Fibroblast of lung (primary cell): ENCODE data around the gene CHD9NB. TPM values are rescaled to one million over a fixed set of nuclear protein-coding genes. Genes with fewer than 3 reads are reported as not detected.

Experiments used
- DNase-seq, 2 donors: peaks; one replicate each; pipeline versions ENCODE4 v3.0.0 to v3.0.0-alpha.2; 2010; ENCODE audit warnings: low read depth in 2 of 2
- H2AFZ ChIP-seq: 2 replicates; pipeline ENCODE4 v1.5.1; 2012; ENCODE audit warnings: low read length, control low read depth, inconsistent platforms
- H3K27ac ChIP-seq: 2 replicates; pipeline ENCODE4 v1.5.1; 2011; ENCODE audit warnings: low read length, control low read depth; ENCODE audit not compliant: insufficient read depth
- H3K27me3 ChIP-seq: 2 replicates; pipeline ENCODE4 v1.5.1; 2011; ENCODE audit warnings: mild to moderate bottlenecking, low read length; ENCODE audit not compliant: control insufficient read depth, insufficient read depth
- H3K36me3 ChIP-seq: 2 replicates; pipeline ENCODE4 v1.5.1; 2011; ENCODE audit warnings: low read length; ENCODE audit not compliant: control insufficient read depth, insufficient read depth
- H3K4me1 ChIP-seq: 2 replicates; pipeline ENCODE4 v1.5.1; 2011; ENCODE audit warnings: low read length; ENCODE audit not compliant: control insufficient read depth, insufficient read depth; ENCODE audit errors: extremely low read depth
- H3K4me2 ChIP-seq: 2 replicates; pipeline ENCODE4 v1.5.1; 2011; ENCODE audit warnings: low read length, control low read depth; ENCODE audit not compliant: insufficient read depth; ENCODE audit errors: extremely low read depth
- H3K4me3 ChIP-seq, 4 experiments: fragments of 200-600 bp in 1 of 4; sonication (generic) in 1 of 4; replicated peaks in 1 of 4; 2 replicates each; pipeline ENCODE4 v1.5.1; 2011 to 2016; ENCODE audit warnings: low read length in 4 of 4, low read depth in 3 of 4, mild to moderate bottlenecking in 3 of 4, control low read depth in 2 of 4, inconsistent platforms in 1 of 4, mixed read lengths in 1 of 4; ENCODE audit not compliant: insufficient read depth in 1 of 4; ENCODE audit errors: control extremely low read depth in 1 of 4
- H3K79me2 ChIP-seq: 2 replicates; pipeline ENCODE4 v1.5.1; 2012; ENCODE audit warnings: mild to moderate bottlenecking, low read length, inconsistent platforms; ENCODE audit not compliant: control insufficient read depth, insufficient read depth
- H3K9ac ChIP-seq: 2 replicates; pipeline ENCODE4 v1.5.1; 2011; ENCODE audit warnings: mild to moderate bottlenecking, low read length, control low read depth; ENCODE audit not compliant: insufficient read depth
- H3K9me3 ChIP-seq: 2 replicates; pipeline ENCODE4 v1.5.1; 2012; ENCODE audit warnings: low read depth, low read length; ENCODE audit not compliant: control insufficient read depth, insufficient read depth
- H4K20me1 ChIP-seq: 2 replicates; pipeline ENCODE4 v1.5.1; 2011; ENCODE audit warnings: low read length; ENCODE audit not compliant: control insufficient read depth, insufficient read depth; ENCODE audit errors: extremely low read depth
- EZH2 ChIP-seq: IDR thresholded peaks from 2 replicates; pipeline ENCODE4 v1.5.1; 2012; ENCODE audit warnings: low read length, control low read depth, mild to moderate bottlenecking; ENCODE audit errors: missing control alignments
- polyA plus RNA-seq, 2 donors: library from polyadenylated mRNA; depleted of rRNA in 1 of 2; stranded (reverse) in 1 of 2; unstranded in 1 of 2; fragments of >200 nt; gene quantifications; 2 replicates each; pipeline ENCODE4 v1.2.1, GENCODE V29; 2011 to 2012; ENCODE audit warnings: missing spikeins in 1 of 2
- total RNA-seq: library from RNA; depleted of rRNA; stranded (reverse); fragments of >200 nt; gene quantifications from 2 replicates; pipeline ENCODE4 v1.2.1, GENCODE V29; 2014
- TF ChIP-seq, protein P1 (sequence below), 2 donors: IDR thresholded peaks in 1 of 2; conservative IDR thresholded peaks in 1 of 2; 1 replicate in 1 of 2; 2 replicates in 1 of 2; pipeline ENCODE4 v1.5.1; 2011 to 2012; ENCODE audit warnings: low read length in 2 of 2, control low read depth in 1 of 2, inconsistent platforms in 1 of 2, low read depth in 1 of 2, mild to moderate bottlenecking in 1 of 2

CHD9NB gene
- total and polyA plus RNA-seq, 2 donors (not counting 1 experiment from before 2014, with no cell fraction given): 0.34 to 5.3 TPM

DNA sequence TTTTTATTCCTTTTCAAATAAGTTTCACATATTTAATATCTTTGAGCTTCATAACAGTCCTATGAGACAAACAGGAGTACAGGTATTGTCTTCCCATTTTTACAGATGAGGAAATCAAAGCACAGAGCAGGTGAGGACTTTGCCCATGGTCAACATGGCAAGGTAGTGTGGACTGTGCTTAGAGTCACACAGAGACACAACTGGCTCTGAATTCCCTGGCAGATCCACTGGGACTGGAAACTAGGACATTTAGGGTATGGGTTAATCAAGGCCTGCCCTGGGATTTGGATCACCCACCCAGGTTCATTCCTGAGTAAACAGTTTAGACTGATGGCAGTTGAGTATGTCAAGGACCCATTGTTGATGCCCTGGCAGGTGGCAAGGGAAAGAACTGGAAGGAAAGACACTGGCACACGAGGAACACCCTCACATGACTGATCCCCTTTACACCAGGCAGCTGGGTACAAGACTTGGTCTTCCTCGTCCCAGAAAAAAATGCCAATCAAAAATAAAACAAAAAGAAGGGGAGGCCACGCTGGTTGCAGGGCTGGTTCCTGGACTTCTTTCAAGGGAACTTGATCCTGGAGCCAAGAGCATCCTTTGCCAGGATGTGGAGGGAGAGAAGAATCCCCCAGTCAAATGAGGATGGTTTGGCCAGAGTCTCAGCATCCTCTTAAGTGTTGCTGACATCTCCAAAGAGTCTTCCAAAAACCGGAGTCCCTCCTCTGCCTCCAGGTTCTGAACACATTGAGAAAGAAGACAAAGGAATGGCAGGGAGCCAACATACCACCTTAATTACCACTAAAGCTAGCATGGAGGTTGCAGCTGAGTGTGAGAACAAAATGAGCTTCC lies 37.0 kb upstream of the CHD9NB start:
- H3K4me2 ChIP-seq: peak overlapping the region; percentile 86
- H3K27me3 ChIP-seq: no peaks in the 10 kb centered on the region
- no peaks in the 10 kb centered on the region for H4K20me1 ChIP-seq
- H3K9me3 ChIP-seq: no peaks in the 10 kb centered on the region
- no peak overlapping the region for H2AFZ ChIP-seq
- peaks cover 6% of the 10 kb centered on the region for H3K79me2 ChIP-seq
- H3K4me1 ChIP-seq: peaks cover 30% of the 10 kb centered on the region
- DNase-seq: peak; percentile 32 to 57
- no peak overlapping the region for H3K9ac ChIP-seq
- H3K36me3 ChIP-seq: no peaks in the 10 kb centered on the region
- TF ChIP-seq, protein P1, sequence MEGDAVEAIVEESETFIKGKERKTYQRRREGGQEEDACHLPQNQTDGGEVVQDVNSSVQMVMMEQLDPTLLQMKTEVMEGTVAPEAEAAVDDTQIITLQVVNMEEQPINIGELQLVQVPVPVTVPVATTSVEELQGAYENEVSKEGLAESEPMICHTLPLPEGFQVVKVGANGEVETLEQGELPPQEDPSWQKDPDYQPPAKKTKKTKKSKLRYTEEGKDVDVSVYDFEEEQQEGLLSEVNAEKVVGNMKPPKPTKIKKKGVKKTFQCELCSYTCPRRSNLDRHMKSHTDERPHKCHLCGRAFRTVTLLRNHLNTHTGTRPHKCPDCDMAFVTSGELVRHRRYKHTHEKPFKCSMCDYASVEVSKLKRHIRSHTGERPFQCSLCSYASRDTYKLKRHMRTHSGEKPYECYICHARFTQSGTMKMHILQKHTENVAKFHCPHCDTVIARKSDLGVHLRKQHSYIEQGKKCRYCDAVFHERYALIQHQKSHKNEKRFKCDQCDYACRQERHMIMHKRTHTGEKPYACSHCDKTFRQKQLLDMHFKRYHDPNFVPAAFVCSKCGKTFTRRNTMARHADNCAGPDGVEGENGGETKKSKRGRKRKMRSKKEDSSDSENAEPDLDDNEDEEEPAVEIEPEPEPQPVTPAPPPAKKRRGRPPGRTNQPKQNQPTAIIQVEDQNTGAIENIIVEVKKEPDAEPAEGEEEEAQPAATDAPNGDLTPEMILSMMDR (conservative IDR thresholded peaks at IDR 0.05 in 1 of 2, IDR thresholded peaks at IDR 0.05 in 1 of 2; ENCODE audit: low read depth in 1 of 2, low read length in 2 of 2): no peak
- no peak for TF ChIP-seq EZH2
- H3K27ac ChIP-seq: peak overlapping the region; percentile 87
- H3K4me3 ChIP-seq: no peak overlapping the region

- H3K4me3 ChIP-seq: no peak overlapping the region
- H3K27me3 ChIP-seq: no peaks in the 10 kb centered on the region
- H3K4me1 ChIP-seq: peaks cover 27% of the 10 kb centered on the region
- H3K79me2 ChIP-seq: no peaks in the 10 kb centered on the region
- H3K4me2 ChIP-seq: no peak overlapping the region
- H3K9ac ChIP-seq: no peak overlapping the region
- H3K27ac ChIP-seq: no peak overlapping the region
- DNase-seq: peak; percentile 40 to 58
- H4K20me1 ChIP-seq: no peaks in the 10 kb centered on the region
- no peaks in the 10 kb centered on the region for H3K9me3 ChIP-seq
- no peaks in the 10 kb centered on the region for H3K36me3 ChIP-seq
- H2AFZ ChIP-seq: no peak overlapping the region
- no peak for TF ChIP-seq EZH2
- TF ChIP-seq, protein P1 (conservative IDR thresholded peaks at IDR 0.05 in 1 of 2, IDR thresholded peaks at IDR 0.05 in 1 of 2; ENCODE audit: low read depth in 1 of 2, low read length in 2 of 2): no peak
Observed at GRCh38 chr16:53087101-53087500, 34.4 kb upstream of the CHD9NB start.

GRCh38 chr16:53085931-53086421 lies 33.3 kb upstream of the CHD9NB start:
- no peak overlapping the region for H2AFZ ChIP-seq
- peak; percentile 14 to 39 for DNase-seq
- H3K27ac ChIP-seq: peak overlapping the region; percentile 37
- H3K36me3 ChIP-seq: no peaks in the 10 kb centered on the region
- no peaks in the 10 kb centered on the region for H3K79me2 ChIP-seq
- no peaks in the 10 kb centered on the region for H4K20me1 ChIP-seq
- no peaks in the 10 kb centered on the region for H3K9me3 ChIP-seq
- TF ChIP-seq EZH2: no peak
- TF ChIP-seq, protein P1 (conservative IDR thresholded peaks at IDR 0.05 in 1 of 2, IDR thresholded peaks at IDR 0.05 in 1 of 2; ENCODE audit: low read depth in 1 of 2, low read length in 2 of 2): no peak
- H3K9ac ChIP-seq: no peak overlapping the region
- no peak overlapping the region for H3K4me2 ChIP-seq
- no peaks in the 10 kb centered on the region for H3K27me3 ChIP-seq
- peaks cover 28% of the 10 kb centered on the region for H3K4me1 ChIP-seq
- H3K4me3 ChIP-seq: no peak overlapping the region
